Esophagus muscularis mucosa (tissue), 3 donors: ENCODE data around the gene POU2F2.

Source experiments
- POLR2A ChIP-seq: fragments of 450-650 bp; IDR thresholded peaks from one replicate; pipeline ENCODE4 v1.6.1; 2017; ENCODE audit warnings: antibody characterized with exemption, moderate library complexity, mild to moderate bottlenecking, low read depth
- TF ChIP-seq, protein P1 (sequence below), 3 experiments: fragments of 200-600 bp in 2 of 3; fragments of 450-650 bp in 1 of 3; sonication (generic) in 2 of 3; IDR thresholded peaks; one replicate each; pipeline ENCODE4 v1.5.1; 2017 to 2019; ENCODE audit warnings: antibody characterized with exemption in 3 of 3, mild to moderate bottlenecking in 2 of 3, moderate library complexity in 1 of 3

DNA sequence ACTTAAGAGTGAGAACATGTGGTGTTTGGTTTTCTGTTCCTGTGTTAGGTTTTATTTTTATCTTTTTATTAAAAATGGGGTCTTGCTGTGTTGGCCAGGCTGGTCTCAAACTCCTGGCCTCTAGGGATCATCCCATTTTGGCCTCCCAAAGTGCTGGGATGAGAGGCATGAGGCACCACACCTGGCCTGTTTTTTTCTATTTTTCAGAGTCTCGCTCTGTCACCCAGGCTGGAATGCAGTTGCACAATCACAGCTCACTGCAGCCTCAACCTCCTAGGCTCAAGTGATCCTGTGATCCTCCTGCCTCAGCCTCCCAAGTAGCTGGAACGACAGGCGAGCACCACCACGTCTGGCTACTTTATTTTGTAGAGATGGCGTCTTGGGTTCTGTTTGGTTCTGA is 48.7 kb downstream of the POU2F2 start:
- TF ChIP-seq, protein P1, sequence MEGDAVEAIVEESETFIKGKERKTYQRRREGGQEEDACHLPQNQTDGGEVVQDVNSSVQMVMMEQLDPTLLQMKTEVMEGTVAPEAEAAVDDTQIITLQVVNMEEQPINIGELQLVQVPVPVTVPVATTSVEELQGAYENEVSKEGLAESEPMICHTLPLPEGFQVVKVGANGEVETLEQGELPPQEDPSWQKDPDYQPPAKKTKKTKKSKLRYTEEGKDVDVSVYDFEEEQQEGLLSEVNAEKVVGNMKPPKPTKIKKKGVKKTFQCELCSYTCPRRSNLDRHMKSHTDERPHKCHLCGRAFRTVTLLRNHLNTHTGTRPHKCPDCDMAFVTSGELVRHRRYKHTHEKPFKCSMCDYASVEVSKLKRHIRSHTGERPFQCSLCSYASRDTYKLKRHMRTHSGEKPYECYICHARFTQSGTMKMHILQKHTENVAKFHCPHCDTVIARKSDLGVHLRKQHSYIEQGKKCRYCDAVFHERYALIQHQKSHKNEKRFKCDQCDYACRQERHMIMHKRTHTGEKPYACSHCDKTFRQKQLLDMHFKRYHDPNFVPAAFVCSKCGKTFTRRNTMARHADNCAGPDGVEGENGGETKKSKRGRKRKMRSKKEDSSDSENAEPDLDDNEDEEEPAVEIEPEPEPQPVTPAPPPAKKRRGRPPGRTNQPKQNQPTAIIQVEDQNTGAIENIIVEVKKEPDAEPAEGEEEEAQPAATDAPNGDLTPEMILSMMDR (IDR thresholded peaks at IDR 0.05): no peak
- no peak for TF ChIP-seq POLR2A
